HCT116 (cell line): ENCODE measurements around the gene DKK3. TPM values are rescaled to one million over a fixed set of nuclear protein-coding genes. Genes with fewer than 3 reads are reported as not detected.

ENCODE experiments used
- ATAC-seq: fragments of 200-7000 bp; cut with Tn5 transposase; 2 replicates; pipeline ENCODE4 v1.9.1; 2020; ENCODE audit warnings: mild to moderate bottlenecking, moderate library complexity
- BruUV-seq: library from RNA; stranded (reverse); fragments of 400-500 nt; replicated peaks from 2 replicates; lab custom pipeline; 2021; lab: Mats Ljungman, UMichigan
- CTCF ChIA-PET: fragments of 300-600 bp; sonication (Branson Sonifier 250); formaldehyde crosslinking; loops from one replicate; lab custom pipeline; 2021; ENCODE audit warnings: antibody characterized with exemption; lab: Charles Lee
- POLR2A ChIA-PET: fragments of 300-600, 350-600 bp; sonication (Branson Sonifier 250); formaldehyde crosslinking; loops from one replicate; lab custom pipeline; 2021; ENCODE audit warnings: antibody characterized with exemption; lab: Charles Lee
- RAD21 ChIA-PET, 2 experiments: fragments of 300-600 bp; sonication (Branson Sonifier 250); formaldehyde crosslinking; loops; one replicate each; lab custom pipeline; 2023; ENCODE audit warnings: low total read pairs in 2 of 2; ENCODE audit not compliant: uncharacterized antibody in 2 of 2, unreplicated experiment in 2 of 2, low non-redundant PET in 1 of 2; lab: Charles Lee
- DNase-seq: peaks from one replicate; pipeline ENCODE4 v3.0.0-alpha.2; 2010; ENCODE audit warnings: low read depth, low spot score
- H2AFZ ChIP-seq: fragments of 200-600 bp; shearing (Covaris generic), sonication (generic); 2 replicates; pipeline ENCODE4 v1.6.1; 2017; ENCODE audit warnings: low read depth, mixed run types, mixed read lengths, antibody characterized with exemption, low read length; ENCODE audit not compliant: poor library complexity, severe bottlenecking
- H3K27ac ChIP-seq: 2 replicates; pipeline ENCODE4 v1.5.1; 2012; ENCODE audit warnings: low read depth, low read length
- H3K27me3 ChIP-seq: fragments of 200-600 bp; sonication (generic); 2 replicates; pipeline ENCODE4 v1.6.1; 2016; ENCODE audit warnings: mixed run types, low read length, mixed read lengths; ENCODE audit not compliant: insufficient read depth
- H3K36me3 ChIP-seq, 2 experiments: fragments of 200-500 bp in 1 of 2; fragments of 200-600 bp in 1 of 2; sonication (Bioruptor generic) in 1 of 2; sonication (generic) in 1 of 2; 2 replicates each; pipeline versions ENCODE4 v1.5.1 to v1.6.1; 2014 to 2016; ENCODE audit warnings: low read length in 2 of 2, inconsistent platforms in 1 of 2, mixed read lengths in 1 of 2, mixed run types in 1 of 2; ENCODE audit not compliant: insufficient read depth in 2 of 2, control insufficient read depth in 1 of 2
- H3K4me1 ChIP-seq, 2 experiments: fragments of 200-600 bp in 1 of 2; sonication (generic) in 1 of 2; 2 replicates each; pipeline versions ENCODE4 v1.5.1 to v1.6.1; 2012 to 2017; ENCODE audit warnings: low read length in 2 of 2, inconsistent platforms in 1 of 2, mild to moderate bottlenecking in 1 of 2, mixed read lengths in 1 of 2, mixed run types in 1 of 2, moderate library complexity in 1 of 2; ENCODE audit not compliant: insufficient read depth in 2 of 2, control insufficient read depth in 1 of 2
- H3K4me2 ChIP-seq: fragments of 200-600 bp; sonication (generic); 2 replicates; pipeline ENCODE4 v1.6.1; 2017; ENCODE audit warnings: mixed run types, low read length, mixed read lengths
- H3K4me3 ChIP-seq, 2 experiments: fragments of 200-600 bp in 1 of 2; sonication (generic) in 1 of 2; replicated peaks in 1 of 2; 2 replicates each; pipeline ENCODE4 v1.5.1; 2011 to 2016; ENCODE audit warnings: low read length in 2 of 2, control low read depth in 1 of 2, low read depth in 1 of 2, mild to moderate bottlenecking in 1 of 2, mixed read lengths in 1 of 2, mixed run types in 1 of 2
- H3K79me2 ChIP-seq: fragments of 200-600 bp; sonication (generic); 2 replicates; pipeline ENCODE4 v1.6.1; 2017; ENCODE audit warnings: mild to moderate bottlenecking, mixed run types, low read length, moderate library complexity, mixed read lengths; ENCODE audit not compliant: insufficient read depth
- H3K9ac ChIP-seq: fragments of 200-600 bp; sonication (generic); 2 replicates; pipeline ENCODE4 v1.6.1; 2016; ENCODE audit warnings: low read length, mixed read lengths
- H3K9me2 ChIP-seq: fragments of 200-600 bp; sonication (generic), shearing (Covaris generic); 2 replicates; pipeline ENCODE4 v1.6.1; 2017; ENCODE audit warnings: mixed run types, mild to moderate bottlenecking, moderate library complexity; ENCODE audit not compliant: insufficient read depth
- H3K9me3 ChIP-seq, 2 experiments: fragments of 200-500 bp in 1 of 2; fragments of 200-600 bp in 1 of 2; sonication (Bioruptor generic) in 1 of 2; sonication (generic) in 1 of 2; 2 replicates each; pipeline ENCODE4 v1.6.1; 2014 to 2017; ENCODE audit warnings: low read length in 2 of 2, mixed read lengths in 2 of 2, inconsistent platforms in 1 of 2, low read depth in 1 of 2, mild to moderate bottlenecking in 1 of 2, mixed run types in 1 of 2, moderate library complexity in 1 of 2; ENCODE audit not compliant: control insufficient read depth in 1 of 2, insufficient read depth in 1 of 2
- H4K20me1 ChIP-seq: fragments of 200-600 bp; sonication (generic), shearing (Covaris generic); 2 replicates; pipeline ENCODE4 v1.6.1; 2017; ENCODE audit warnings: mixed run types, mild to moderate bottlenecking, moderate library complexity; ENCODE audit not compliant: insufficient read depth
- EGR1 ChIP-seq: IDR thresholded peaks from 2 replicates; pipeline ENCODE4 v1.6.1; 2012; ENCODE audit warnings: low read depth
- ELF1 ChIP-seq: IDR thresholded peaks from 2 replicates; pipeline ENCODE4 v1.6.1; 2012; ENCODE audit warnings: low read depth, borderline replicate concordance
- EZH2phosphoT487 ChIP-seq: fragments of 200-600 bp; IDR thresholded peaks from 2 replicates; pipeline ENCODE4 v1.6.1; 2018; ENCODE audit warnings: antibody characterized with exemption, borderline replicate concordance
- FOSL1 ChIP-seq: IDR thresholded peaks from 2 replicates; pipeline ENCODE4 v1.6.1; 2012; ENCODE audit warnings: low read depth
- MAX ChIP-seq: IDR thresholded peaks from 2 replicates; pipeline ENCODE4 v1.6.1; 2012
- POLR2A ChIP-seq: IDR thresholded peaks from 2 replicates; pipeline ENCODE4 v1.7.0; 2011; ENCODE audit warnings: borderline replicate concordance; ENCODE audit not compliant: insufficient read depth, insufficient read length; ENCODE audit errors: extremely low read depth
- POLR2AphosphoS5 ChIP-seq: IDR thresholded peaks from 2 replicates; pipeline ENCODE4 v1.6.1; 2011; ENCODE audit warnings: mild to moderate bottlenecking, low read depth, low read length, moderate library complexity
- REST ChIP-seq: IDR thresholded peaks from 2 replicates; pipeline ENCODE4 v1.6.1; 2012; ENCODE audit warnings: low read depth
- SIN3A ChIP-seq: IDR thresholded peaks from 2 replicates; pipeline ENCODE4 v1.6.1; 2012; ENCODE audit warnings: low read depth
- ZBTB33 ChIP-seq: IDR thresholded peaks from 2 replicates; pipeline ENCODE4 v1.6.1; 2011; ENCODE audit warnings: mild to moderate bottlenecking, low read length, moderate library complexity; ENCODE audit not compliant: insufficient replicate concordance; ENCODE audit errors: extremely low read depth
- ZNF274 ChIP-seq: fragments of 200-500 bp; sonication (Bioruptor generic); IDR thresholded peaks from 2 replicates; pipeline ENCODE4 v1.6.1; 2014; ENCODE audit warnings: mild to moderate bottlenecking, low read depth, low read length, inconsistent platforms
- intact Hi-C: fragments of 100-400 bp; cut with micrococcal nuclease; formaldehyde crosslinking; loops from 2 replicates; pipeline ENCODE4 v1.10.0; 2022
- total RNA-seq: library from RNA; stranded (reverse); gene quantifications from one replicate; pipeline ENCODE4 v1.2.1, GENCODE V29; 2021; ENCODE audit not compliant: unreplicated experiment

Gene DKK3
- total RNA-seq, 1 experiment from 2014 or later: 0.49 TPM

- RAD21 ChIA-PET: no interaction called here
- no TSS peak for BruUV-seq
- ATAC-seq (no peak), DNase-seq (no peak)
- Histone ChIP-seq H3K4me3 (no peak overlapping the region), H3K4me1 (no peaks in the 10 kb centered on the region), H3K79me2 (no peaks in the 10 kb centered on the region), H3K9me3 (no peaks in the 10 kb centered on the region), H3K27me3 (no peaks in the 10 kb centered on the region), H4K20me1 (no peaks in the 10 kb centered on the region), H3K4me2 (no peak overlapping the region), H3K36me3 (peaks cover 5 to 7% of the 10 kb centered on the region in 2 experiments), H3K27ac (no peak overlapping the region), H3K9ac (no peak overlapping the region), H2AFZ (no peak overlapping the region), H3K9me2 (no peaks in the 10 kb centered on the region)
- intact Hi-C loops: no loop called here
- POLR2A ChIA-PET: no interaction called here
- CTCF ChIA-PET: no interaction called here
- TF ChIP-seq REST (no peak), POLR2A (no peak), EZH2phosphoT487 (no peak), ZNF274 (no peak), EGR1 (no peak), ZBTB33 (no peak), SIN3A (no peak), POLR2AphosphoS5 (no peak), ELF1 (no peak), MAX (no peak), FOSL1 (no peak)
Observed at GRCh38 chr11:11960687-11961086, 47.7 kb downstream of the DKK3 start.
